ENCODE data around the gene VRTN.

DNA sequence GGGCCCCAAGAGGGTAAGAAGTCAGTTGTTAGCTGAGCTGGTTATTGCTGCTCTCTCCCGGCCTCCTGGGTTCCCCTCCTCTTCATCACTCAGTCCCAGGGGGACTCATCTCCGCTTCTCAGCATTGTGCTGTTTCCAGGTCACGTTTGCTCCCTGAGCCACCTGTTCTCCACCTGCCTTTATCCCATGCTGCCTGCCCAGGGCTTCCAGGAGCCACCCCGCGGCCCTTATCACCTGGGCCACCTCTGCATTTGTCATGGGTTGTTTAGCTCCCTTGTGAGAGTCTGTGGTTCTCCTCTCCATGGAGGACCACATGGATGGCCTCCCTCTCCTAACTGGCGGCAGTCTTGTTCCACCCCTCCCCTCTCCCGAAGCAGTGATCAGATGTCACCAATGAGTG lies 41.7 kb downstream of the VRTN start:
- TF ChIP-seq CTCF (IDR thresholded peaks at IDR 0.05) (no peak), EP300 (IDR thresholded peaks at IDR 0.05) (no peak), POLR2AphosphoS5 (IDR thresholded peaks at IDR 0.05) (no peak)
